ENCODE measurements around the gene PLEK.

The PLEK gene

GRCh38 chr2:68412127-68412819, 47.2 kb downstream of the PLEK start:
- Histone ChIP-seq H3K36me3 (ENCODE audit: control insufficient read depth, insufficient read depth, low read length) (no peaks in the 10 kb centered on the region), H3K9ac (ENCODE audit: low read depth, low read length) (no peak overlapping the region), H3K27me3 (ENCODE audit: control insufficient read depth, insufficient read depth, low read length) (no peaks in the 10 kb centered on the region), H3K4me1 (ENCODE audit: control insufficient read depth, insufficient read depth, low read length) (no peaks in the 10 kb centered on the region), H3K9me3 (ENCODE audit: control insufficient read depth, insufficient read depth, low read length) (no peaks in the 10 kb centered on the region), H3K4me3 (ENCODE audit: low read depth, low read length) (no peak overlapping the region)

DNA sequence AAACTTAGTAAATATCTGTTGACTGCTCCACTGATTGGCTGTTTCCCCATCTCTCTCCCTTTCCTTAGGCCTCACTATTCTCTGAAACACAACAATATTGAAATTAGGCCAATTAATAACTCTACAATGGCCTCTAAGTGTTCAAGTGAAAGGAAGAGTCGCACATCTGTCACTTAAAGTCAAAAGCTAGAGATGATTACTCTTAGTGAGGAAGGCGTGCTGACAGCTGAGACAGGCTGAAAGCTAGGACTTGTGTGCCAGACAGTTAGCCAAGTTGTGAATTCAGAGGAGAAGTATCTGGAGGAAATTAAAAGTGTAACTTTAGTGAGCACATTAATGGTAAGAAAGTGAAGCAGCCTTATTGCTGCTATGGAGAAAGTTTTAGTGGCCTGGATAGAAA, 48.4 kb downstream of the PLEK start:
- Histone ChIP-seq H3K4me3 (ENCODE audit: low read depth, low read length) (no peak overlapping the region), H3K27me3 (ENCODE audit: control insufficient read depth, insufficient read depth, low read length) (no peaks in the 10 kb centered on the region), H3K4me1 (ENCODE audit: control insufficient read depth, insufficient read depth, low read length) (peaks cover 5% of the 10 kb centered on the region), H3K36me3 (ENCODE audit: control insufficient read depth, insufficient read depth, low read length) (no peaks in the 10 kb centered on the region), H3K9ac (ENCODE audit: low read depth, low read length) (no peak overlapping the region), H3K9me3 (ENCODE audit: control insufficient read depth, insufficient read depth, low read length) (no peaks in the 10 kb centered on the region)

DNA sequence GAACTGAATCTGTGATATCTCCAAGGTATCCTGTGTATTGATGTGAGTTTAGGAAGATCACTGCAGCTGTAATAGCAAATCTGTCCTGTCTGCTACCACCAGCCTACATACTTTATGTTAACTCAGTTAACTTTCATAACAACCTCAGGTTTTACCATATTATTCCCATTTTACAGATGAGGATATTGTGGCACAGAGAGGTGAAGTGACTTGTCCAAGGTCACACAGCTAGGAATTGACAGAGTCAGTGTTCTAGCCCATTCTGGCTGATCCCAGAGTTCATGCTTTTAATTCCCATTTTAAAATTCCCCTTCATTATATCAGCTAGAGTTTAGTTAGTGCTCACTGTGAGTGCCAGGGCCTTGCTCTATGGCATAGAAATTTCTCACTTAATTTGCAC, 49.4 kb downstream of the PLEK start:
- Histone ChIP-seq H3K27me3 (ENCODE audit: control insufficient read depth, insufficient read depth, low read length) (no peaks in the 10 kb centered on the region), H3K4me3 (ENCODE audit: low read depth, low read length) (no peak overlapping the region), H3K9me3 (ENCODE audit: control insufficient read depth, insufficient read depth, low read length) (no peaks in the 10 kb centered on the region), H3K9ac (ENCODE audit: low read depth, low read length) (no peak overlapping the region), H3K36me3 (ENCODE audit: control insufficient read depth, insufficient read depth, low read length) (no peaks in the 10 kb centered on the region), H3K4me1 (ENCODE audit: control insufficient read depth, insufficient read depth, low read length) (peaks cover 13% of the 10 kb centered on the region)

DNA sequence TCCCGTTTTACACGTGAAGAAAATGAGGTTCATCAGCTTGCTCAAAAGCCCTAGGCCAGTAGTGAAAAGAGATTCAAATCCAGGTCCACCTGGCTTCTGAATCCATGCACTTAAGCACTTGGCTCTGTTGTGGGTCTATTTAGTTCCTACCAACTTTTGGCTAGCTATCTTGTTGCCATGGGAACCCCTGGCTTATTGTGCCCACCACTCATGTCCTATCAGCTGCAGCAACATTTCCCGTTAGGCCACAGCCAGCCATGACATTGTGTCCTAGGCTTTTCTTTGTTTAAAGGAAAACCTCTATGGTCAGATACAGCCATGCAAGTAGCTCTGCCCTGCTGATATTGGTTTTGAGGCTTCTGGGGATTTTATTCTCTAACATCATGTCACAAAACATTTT, 49.8 kb downstream of the PLEK start:
- Histone ChIP-seq H3K4me1 (ENCODE audit: control insufficient read depth, insufficient read depth, low read length) (peaks cover 17% of the 10 kb centered on the region), H3K27me3 (ENCODE audit: control insufficient read depth, insufficient read depth, low read length) (no peaks in the 10 kb centered on the region), H3K9me3 (ENCODE audit: control insufficient read depth, insufficient read depth, low read length) (no peaks in the 10 kb centered on the region), H3K36me3 (ENCODE audit: control insufficient read depth, insufficient read depth, low read length) (no peaks in the 10 kb centered on the region), H3K4me3 (ENCODE audit: low read depth, low read length) (no peak overlapping the region), H3K9ac (ENCODE audit: low read depth, low read length) (no peak overlapping the region)

DNA sequence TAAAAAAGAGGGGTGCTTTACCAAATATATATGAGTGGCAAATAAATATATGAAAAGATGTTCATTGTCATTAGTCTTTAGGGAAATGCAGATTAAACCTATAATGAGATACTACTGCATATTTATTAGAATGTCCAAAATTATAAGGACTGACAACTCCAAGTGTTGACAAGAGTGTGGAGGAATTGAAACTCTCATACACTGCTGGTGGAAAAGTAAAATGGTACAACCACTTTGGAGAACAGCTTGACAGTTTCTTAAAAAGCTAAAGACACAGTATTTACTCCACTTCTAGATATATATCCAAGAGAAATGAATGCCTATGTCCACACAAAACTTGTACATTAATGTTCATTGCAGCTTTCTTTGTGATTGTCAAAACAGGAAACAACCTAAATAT, 50.4 kb downstream of the PLEK start:
- H3K9ac ChIP-seq (ENCODE audit: low read depth, low read length) = no peak overlapping the region
- no peaks in the 10 kb centered on the region for H3K9me3 ChIP-seq (ENCODE audit: control insufficient read depth, insufficient read depth, low read length)
- H3K27me3 ChIP-seq (ENCODE audit: control insufficient read depth, insufficient read depth, low read length) = no peaks in the 10 kb centered on the region
- no peaks in the 10 kb centered on the region for H3K36me3 ChIP-seq (ENCODE audit: control insufficient read depth, insufficient read depth, low read length)
- peaks cover 17% of the 10 kb centered on the region for H3K4me1 ChIP-seq (ENCODE audit: control insufficient read depth, insufficient read depth, low read length)
- no peak overlapping the region for H3K4me3 ChIP-seq (ENCODE audit: low read depth, low read length)

- H3K27me3 ChIP-seq (ENCODE audit: control insufficient read depth, insufficient read depth, low read length) = no peaks in the 10 kb centered on the region
- no peaks in the 10 kb centered on the region for H3K9me3 ChIP-seq (ENCODE audit: control insufficient read depth, insufficient read depth, low read length)
- H3K4me1 ChIP-seq (ENCODE audit: control insufficient read depth, insufficient read depth, low read length) = peaks cover 17% of the 10 kb centered on the region
- no peak overlapping the region for H3K9ac ChIP-seq (ENCODE audit: low read depth, low read length)
- H3K36me3 ChIP-seq (ENCODE audit: control insufficient read depth, insufficient read depth, low read length) = no peaks in the 10 kb centered on the region
- H3K4me3 ChIP-seq (ENCODE audit: low read depth, low read length) = no peak overlapping the region
Measured at GRCh38 chr2:68416081-68416675, 51.1 kb downstream of the PLEK start.

- Histone ChIP-seq H3K9ac (ENCODE audit: low read depth, low read length) (no peak overlapping the region), H3K4me3 (ENCODE audit: low read depth, low read length) (no peak overlapping the region), H3K4me1 (ENCODE audit: control insufficient read depth, insufficient read depth, low read length) (peaks cover 17% of the 10 kb centered on the region), H3K27me3 (ENCODE audit: control insufficient read depth, insufficient read depth, low read length) (no peaks in the 10 kb centered on the region), H3K9me3 (ENCODE audit: control insufficient read depth, insufficient read depth, low read length) (no peaks in the 10 kb centered on the region), H3K36me3 (ENCODE audit: control insufficient read depth, insufficient read depth, low read length) (no peaks in the 10 kb centered on the region)
Measured at GRCh38 chr2:68417926-68418325, 52.8 kb downstream of the PLEK start.

- Histone ChIP-seq H3K4me1 (ENCODE audit: control insufficient read depth, insufficient read depth, low read length) (peaks cover 17% of the 10 kb centered on the region), H3K9ac (ENCODE audit: low read depth, low read length) (no peak overlapping the region), H3K27me3 (ENCODE audit: control insufficient read depth, insufficient read depth, low read length) (no peaks in the 10 kb centered on the region), H3K4me3 (ENCODE audit: low read depth, low read length) (no peak overlapping the region), H3K36me3 (ENCODE audit: control insufficient read depth, insufficient read depth, low read length) (no peaks in the 10 kb centered on the region), H3K9me3 (ENCODE audit: control insufficient read depth, insufficient read depth, low read length) (no peaks in the 10 kb centered on the region)
Measured at GRCh38 chr2:68418419-68418818, 53.3 kb downstream of the PLEK start.

DNA sequence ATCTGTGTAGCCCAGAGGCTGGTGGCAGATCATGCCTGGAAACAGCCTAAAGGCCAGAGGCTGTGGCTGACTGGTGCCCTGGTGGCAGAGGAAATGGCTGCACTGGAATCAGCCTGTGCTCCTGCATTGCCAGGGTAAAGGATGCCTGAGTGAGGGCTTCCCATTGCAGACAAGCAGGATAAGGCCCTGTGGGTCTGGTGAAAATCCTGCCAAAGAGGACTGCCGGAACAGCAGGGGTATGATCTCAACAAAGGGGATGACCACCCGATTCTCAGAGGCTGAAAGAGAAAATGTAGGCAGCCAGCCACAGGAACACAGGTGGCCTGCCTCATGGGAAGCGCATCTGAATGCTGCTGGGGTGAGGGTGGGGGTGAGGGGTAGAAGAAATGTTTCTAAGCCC, 53.8 kb downstream of the PLEK start:
- Histone ChIP-seq H3K36me3 (ENCODE audit: control insufficient read depth, insufficient read depth, low read length) (no peaks in the 10 kb centered on the region), H3K9ac (ENCODE audit: low read depth, low read length) (no peak overlapping the region), H3K4me3 (ENCODE audit: low read depth, low read length) (no peak overlapping the region), H3K27me3 (ENCODE audit: control insufficient read depth, insufficient read depth, low read length) (no peaks in the 10 kb centered on the region), H3K9me3 (ENCODE audit: control insufficient read depth, insufficient read depth, low read length) (no peaks in the 10 kb centered on the region), H3K4me1 (ENCODE audit: control insufficient read depth, insufficient read depth, low read length) (peaks cover 17% of the 10 kb centered on the region)

DNA sequence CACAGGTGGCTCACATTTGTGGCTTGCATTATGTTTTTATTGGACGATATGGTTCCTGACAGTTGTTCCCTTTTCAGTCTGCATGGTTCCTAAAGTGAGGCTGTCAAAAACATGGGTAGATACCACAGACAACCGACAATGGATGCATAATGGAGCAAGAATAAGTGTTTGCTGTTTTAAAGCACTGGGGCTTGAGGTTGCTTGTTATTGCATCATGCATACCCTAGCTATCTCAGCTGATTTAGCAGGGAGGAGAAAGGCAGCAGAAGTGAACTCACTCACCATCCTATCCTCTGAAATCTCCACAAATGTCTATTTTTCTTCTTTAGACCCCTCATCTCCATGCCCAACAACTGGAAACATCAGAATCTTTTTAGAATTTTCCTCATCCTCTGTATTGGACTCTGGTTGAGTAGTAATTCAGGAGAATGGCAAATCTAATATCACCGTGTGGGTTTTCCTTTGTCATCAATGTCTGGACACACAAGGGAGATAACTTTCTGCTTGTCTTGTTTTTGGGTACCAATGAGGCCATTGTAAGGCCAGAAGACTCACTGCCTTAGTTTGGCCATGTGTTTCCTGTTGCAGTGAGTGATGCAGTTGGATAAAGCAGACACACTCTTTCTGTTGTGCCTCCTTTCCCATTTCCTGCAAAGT, 55.3 kb downstream of the PLEK start:
- Histone ChIP-seq H3K4me3 (ENCODE audit: low read depth, low read length) (no peak overlapping the region), H3K9ac (ENCODE audit: low read depth, low read length) (no peak overlapping the region), H3K36me3 (ENCODE audit: control insufficient read depth, insufficient read depth, low read length) (no peaks in the 10 kb centered on the region), H3K9me3 (ENCODE audit: control insufficient read depth, insufficient read depth, low read length) (no peaks in the 10 kb centered on the region), H3K27me3 (ENCODE audit: control insufficient read depth, insufficient read depth, low read length) (no peaks in the 10 kb centered on the region), H3K4me1 (ENCODE audit: control insufficient read depth, insufficient read depth, low read length) (peaks cover 17% of the 10 kb centered on the region)

DNA sequence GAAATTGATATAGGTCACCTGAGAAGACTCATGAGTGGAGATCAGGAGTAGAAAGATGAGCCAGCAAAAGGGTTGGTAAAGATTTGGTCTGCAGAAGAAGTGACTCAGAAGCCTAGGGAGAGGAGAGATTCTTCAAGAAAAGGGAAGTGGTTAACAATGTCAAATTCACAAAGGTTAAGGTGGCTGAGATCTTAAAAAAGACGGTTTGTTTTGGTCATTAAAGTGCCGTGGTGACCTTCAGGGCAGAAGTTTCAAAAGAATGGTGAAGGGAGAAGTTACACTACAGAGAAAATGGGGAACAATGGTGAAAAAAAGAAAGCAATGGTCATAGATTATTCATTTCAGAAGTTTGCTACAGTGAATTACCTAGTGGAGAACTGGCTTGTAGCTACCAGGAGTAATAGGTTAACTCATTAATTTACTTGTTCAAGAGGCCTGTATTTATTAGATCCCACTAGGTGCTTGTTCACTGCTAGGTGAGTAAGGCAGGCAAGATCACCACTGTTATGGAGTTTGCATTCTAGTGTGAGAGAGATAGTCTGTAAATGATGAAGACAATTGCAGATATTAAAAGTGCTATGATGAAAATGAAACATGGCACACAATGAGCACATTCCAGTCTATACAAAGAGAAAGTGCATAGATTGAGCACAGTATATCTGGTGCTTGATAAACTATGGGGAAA, 59.0 kb downstream of the PLEK start:
- Histone ChIP-seq H3K4me3 (ENCODE audit: low read depth, low read length) (no peak overlapping the region), H3K9me3 (ENCODE audit: control insufficient read depth, insufficient read depth, low read length) (no peaks in the 10 kb centered on the region), H3K4me1 (ENCODE audit: control insufficient read depth, insufficient read depth, low read length) (peaks cover 5% of the 10 kb centered on the region), H3K36me3 (ENCODE audit: control insufficient read depth, insufficient read depth, low read length) (no peaks in the 10 kb centered on the region), H3K9ac (ENCODE audit: low read depth, low read length) (no peak overlapping the region), H3K27me3 (ENCODE audit: control insufficient read depth, insufficient read depth, low read length) (no peaks in the 10 kb centered on the region)

DNA sequence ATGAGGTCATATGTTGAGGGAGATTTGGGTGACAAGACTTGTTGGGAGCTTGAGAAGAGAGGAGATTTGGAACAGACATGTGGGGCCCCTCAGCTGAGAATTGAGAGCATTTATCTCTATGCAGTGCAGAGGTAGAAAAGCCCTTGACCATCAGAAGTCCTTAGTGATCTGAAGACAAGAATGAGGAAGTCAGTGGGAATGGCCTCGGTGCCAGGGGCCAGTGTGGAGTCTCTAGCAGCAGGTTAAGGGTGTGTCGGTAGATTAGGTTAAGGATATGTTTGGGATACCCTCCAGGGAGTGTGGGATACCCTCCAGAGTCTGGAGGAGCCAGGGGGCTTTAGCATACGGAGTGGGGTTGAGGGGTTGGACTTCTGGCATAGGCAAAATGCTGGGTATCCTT, 60.4 kb downstream of the PLEK start:
- no peaks in the 10 kb centered on the region for H3K27me3 ChIP-seq (ENCODE audit: control insufficient read depth, insufficient read depth, low read length)
- no peaks in the 10 kb centered on the region for H3K9me3 ChIP-seq (ENCODE audit: control insufficient read depth, insufficient read depth, low read length)
- no peaks in the 10 kb centered on the region for H3K4me1 ChIP-seq (ENCODE audit: control insufficient read depth, insufficient read depth, low read length)
- no peaks in the 10 kb centered on the region for H3K36me3 ChIP-seq (ENCODE audit: control insufficient read depth, insufficient read depth, low read length)
- no peak overlapping the region for H3K9ac ChIP-seq (ENCODE audit: low read depth, low read length)
- H3K4me3 ChIP-seq (ENCODE audit: low read depth, low read length) = no peak overlapping the region

All from iPS-15b (cell line).